HG03280 (cell line): ENCODE measurements around the gene MYPOP.
"Not testable (repeated sequence)": the region's sequence is repeated elsewhere in the genome, so short reads cannot be mapped to it uniquely, and the experiment has no call there.

Source experiments
- ATAC-seq: cut with Tn5 transposase; IDR thresholded peaks from one replicate; pipeline ENCODE4 v1.9.1; 2021; ENCODE audit warnings: mild to moderate bottlenecking, moderate library complexity; ENCODE audit not compliant: unreplicated experiment

Gene MYPOP

GRCh38 chr19:45884682-45885555, 17.5 kb downstream of the MYPOP start:
- ATAC-seq, result no peak

- ATAC-seq, result no peak
These were observed 18.3 kb downstream of the MYPOP start for GRCh38 chr19:45883881-45884681.

- ATAC-seq, result no peak
These were observed 18.9 kb downstream of the MYPOP start for GRCh38 chr19:45883586-45883880.

GRCh38 chr19:45882652-45883585, 19.5 kb downstream of the MYPOP start:
- no peak for ATAC-seq

GRCh38 chr19:45881909-45882528, 20.4 kb downstream of the MYPOP start:
- ATAC-seq, result no peak

- no peak for ATAC-seq
These were observed 21.1 kb downstream of the MYPOP start for GRCh38 chr19:45881082-45881908.

- ATAC-seq, result no peak
These were observed 22.4 kb downstream of the MYPOP start for GRCh38 chr19:45879971-45880370.

GRCh38 chr19:45879055-45879454, 23.4 kb downstream of the MYPOP start:
- ATAC-seq, result no peak

GRCh38 chr19:45878043-45878794, 24.2 kb downstream of the MYPOP start:
- ATAC-seq, result no peak

- no peak for ATAC-seq
These were observed 25.8 kb downstream of the MYPOP start for GRCh38 chr19:45876411-45877197.

GRCh38 chr19:45876161-45876410, 26.3 kb downstream of the MYPOP start:
- no peak for ATAC-seq

- no peak for ATAC-seq
These were observed 27.8 kb downstream of the MYPOP start for GRCh38 chr19:45874620-45874966.

- no peak for ATAC-seq
These were observed 29.1 kb downstream of the MYPOP start for GRCh38 chr19:45873219-45873772.

GRCh38 chr19:45872095-45872919, 30.1 kb downstream of the MYPOP start:
- no peak for ATAC-seq

- no peak for ATAC-seq
These were observed 31.6 kb downstream of the MYPOP start for GRCh38 chr19:45870798-45871197.

GRCh38 chr19:45867241-45867640, 35.2 kb downstream of the MYPOP start:
- ATAC-seq, result not testable (repeated sequence)

GRCh38 chr19:45866400-45867176, 35.8 kb downstream of the MYPOP start:
- ATAC-seq, result no peak
